GM20431 (cell line): ENCODE measurements around the gene TMEM17.

Source experiments
- in situ Hi-C: fragments of 300-500 bp; cut with MseI, MboI; formaldehyde crosslinking; loops from one replicate; pipeline ENCODE4 v1.15.0; 2020; ENCODE audit warnings: low sequenced_read_pairs; ENCODE audit not compliant: unreplicated experiment

The TMEM17 gene

GRCh38 chr2:62474176-62474575 is 31.8 kb downstream of the TMEM17 start:
- in situ Hi-C loops, result no loop called here

GRCh38 chr2:62473246-62473827 is 32.7 kb downstream of the TMEM17 start:
- in situ Hi-C loops, result no loop called here

- in situ Hi-C loops, result no loop called here
Measured at GRCh38 chr2:62472312-62472711, 33.7 kb downstream of the TMEM17 start.

GRCh38 chr2:62471816-62472215 is 34.2 kb downstream of the TMEM17 start:
- in situ Hi-C loops, result no loop called here

- in situ Hi-C loops, result no loop called here
Measured at GRCh38 chr2:62471404-62471803, 34.6 kb downstream of the TMEM17 start.

GRCh38 chr2:62469548-62469947 is 36.4 kb downstream of the TMEM17 start:
- in situ Hi-C loops, result no loop called here

GRCh38 chr2:62469114-62469513 is 36.9 kb downstream of the TMEM17 start:
- in situ Hi-C loops, result no loop called here

GRCh38 chr2:62467475-62468321 is 38.3 kb downstream of the TMEM17 start:
- in situ Hi-C loops, result no loop called here

- in situ Hi-C loops, result no loop called here
Measured at GRCh38 chr2:62467100-62467474, 38.9 kb downstream of the TMEM17 start.

GRCh38 chr2:62466503-62466854 is 39.5 kb downstream of the TMEM17 start:
- in situ Hi-C loops, result no loop called here

- in situ Hi-C loops, result no loop called here
Measured at GRCh38 chr2:62465741-62466502, 40.1 kb downstream of the TMEM17 start.

- in situ Hi-C loops, result no loop called here
Measured at GRCh38 chr2:62465039-62465740, 40.8 kb downstream of the TMEM17 start.

- in situ Hi-C loops, result no loop called here
Measured at GRCh38 chr2:62464221-62465007, 41.6 kb downstream of the TMEM17 start.

- in situ Hi-C loops, result no loop called here
Measured at GRCh38 chr2:62462211-62462610, 43.8 kb downstream of the TMEM17 start.

- in situ Hi-C loops, result no loop called here
Measured at GRCh38 chr2:62461707-62462106, 44.3 kb downstream of the TMEM17 start.

GRCh38 chr2:62461017-62461553 is 44.9 kb downstream of the TMEM17 start:
- in situ Hi-C loops, result no loop called here

GRCh38 chr2:62460175-62460574 is 45.8 kb downstream of the TMEM17 start:
- in situ Hi-C loops, result no loop called here

GRCh38 chr2:62459672-62460071 is 46.3 kb downstream of the TMEM17 start:
- in situ Hi-C loops, result loop anchor here (10.0 kb wide), 1 partner anchor 315 kb away; no protein-coding TSS in a partner anchor

- in situ Hi-C loops, result loop anchor here (10.0 kb wide), 1 partner anchor 316 kb away; no protein-coding TSS in a partner anchor
Measured at GRCh38 chr2:62459106-62459505, 46.9 kb downstream of the TMEM17 start.
